Measurements from ENCODE around the gene IL37.
"Not testable (repeated sequence)": the region's sequence is repeated elsewhere in the genome, so short reads cannot be mapped to it uniquely, and the experiment has no call there.

IL37 gene

GRCh38 chr2:112933261-112933660 is 22.3 kb downstream of the IL37 start (continued):
- TF ChIP-seq ZNF692 (tag by site-specific recombination; IDR thresholded peaks at IDR 0.05) (no peak), TSHZ1 (tag by site-specific recombination; IDR thresholded peaks at IDR 0.05; ENCODE audit: borderline replicate concordance) (no peak)

- H3K9me3 ChIP-seq (ENCODE audit: control insufficient read depth, insufficient read depth, low read depth, low read length); H3K4me3 ChIP-seq (ENCODE audit: low read depth, low read length); H3K36me3 ChIP-seq (ENCODE audit: control insufficient read depth in 2 of 2, insufficient read depth in 1 of 2, low read length in 2 of 2); H3K27ac ChIP-seq (ENCODE audit: extremely low read depth, low read depth, low read length); H3K4me1 ChIP-seq (ENCODE audit: control insufficient read depth, insufficient read depth, low read length); POLR2A ChIA-PET: not testable (repeated sequence)
- CTCF ChIA-PET = interaction anchor here (0.6 kb wide), 1 partner anchor 44 kb away, joined by 3 read pairs; no protein-coding TSS in a partner anchor
Observed at GRCh38 chr2:112934117-112934516, 23.2 kb downstream of the IL37 start.

GRCh38 chr2:112936927-112937232 is 25.9 kb downstream of the IL37 start:
- ChIA-PET POLR2A (no interaction called here), CTCF (no interaction called here)
- H3K4me1 ChIP-seq (ENCODE audit: control insufficient read depth, insufficient read depth, low read length) = no peaks in the 10 kb centered on the region
- H3K36me3 ChIP-seq (ENCODE audit: control insufficient read depth in 2 of 2, insufficient read depth in 1 of 2, low read length in 2 of 2) = no peaks in the 10 kb centered on the region
- no peak overlapping the region for H3K27ac ChIP-seq (ENCODE audit: extremely low read depth, low read depth, low read length)
- H3K9me3 ChIP-seq (ENCODE audit: control insufficient read depth, insufficient read depth, low read depth, low read length) = no peaks in the 10 kb centered on the region
- no peak overlapping the region for H3K4me3 ChIP-seq (ENCODE audit: low read depth, low read length)
- TF ChIP-seq KLF9 (tag by site-specific recombination; IDR thresholded peaks at IDR 0.05; ENCODE audit: low read depth) (no peak), ZNF555 (tag by site-specific recombination; conservative IDR thresholded peaks at IDR 0.05) (no peak), ZNF623 (tag by site-specific recombination; IDR thresholded peaks at IDR 0.05) (no peak), ZNF426 (tag by site-specific recombination; IDR thresholded peaks at IDR 0.05) (no peak)

GRCh38 chr2:112938904-112939303 is 27.9 kb downstream of the IL37 start:
- TF ChIP-seq OVOL3 (tag by site-specific recombination; IDR thresholded peaks at IDR 0.05) = no peak
- no peak for TF ChIP-seq ZNF398 (tag by site-specific recombination; IDR thresholded peaks at IDR 0.05)
- no peak for TF ChIP-seq ZNF341 (tag by site-specific recombination; IDR thresholded peaks at IDR 0.05; ENCODE audit: low read depth)
- Histone ChIP-seq H3K4me1 (ENCODE audit: control insufficient read depth, insufficient read depth, low read length) (no peaks in the 10 kb centered on the region), H3K36me3 (ENCODE audit: control insufficient read depth in 2 of 2, insufficient read depth in 1 of 2, low read length in 2 of 2) (no peaks in the 10 kb centered on the region), H3K4me3 (ENCODE audit: low read depth, low read length) (no peak overlapping the region), H3K27ac (ENCODE audit: extremely low read depth, low read depth, low read length) (no peak overlapping the region), H3K9me3 (ENCODE audit: control insufficient read depth, insufficient read depth, low read depth, low read length) (no peaks in the 10 kb centered on the region)
- POLR2A ChIA-PET = no interaction called here
- CTCF ChIA-PET = interaction anchor here (0.6 to 4.9 kb wide), 4 partner anchors 20 to 212 kb away, joined by 3 to 177 read pairs (median 4); no protein-coding TSS in a partner anchor

- Histone ChIP-seq H3K4me3 (ENCODE audit: low read depth, low read length) (no peak overlapping the region), H3K9me3 (ENCODE audit: control insufficient read depth, insufficient read depth, low read depth, low read length) (no peaks in the 10 kb centered on the region), H3K4me1 (ENCODE audit: control insufficient read depth, insufficient read depth, low read length) (no peaks in the 10 kb centered on the region), H3K27ac (ENCODE audit: extremely low read depth, low read depth, low read length) (no peak overlapping the region), H3K36me3 (ENCODE audit: control insufficient read depth in 2 of 2, insufficient read depth in 1 of 2, low read length in 2 of 2) (no peaks in the 10 kb centered on the region)
- POLR2A ChIA-PET = no interaction called here
- CTCF ChIA-PET = interaction anchor here (0.6 to 4.9 kb wide), 6 partner anchors 15 to 259 kb away, joined by 3 to 177 read pairs (median 28); no protein-coding TSS in a partner anchor
- TF ChIP-seq ZIC2 (tag by site-specific recombination; IDR thresholded peaks at IDR 0.05) (no peak), ZBTB7A (tag by site-specific recombination; IDR thresholded peaks at IDR 0.05; ENCODE audit: low read depth) (no peak), ZNF639 (tag by site-specific recombination; IDR thresholded peaks at IDR 0.05) (no peak), ZNF660 (tag by site-specific recombination; IDR thresholded peaks at IDR 0.05) (no peak), ZNF404 (tag by site-specific recombination; IDR thresholded peaks at IDR 0.05) (no peak), ZNF488 (tag by site-specific recombination; IDR thresholded peaks at IDR 0.05) (no peak)
Observed at GRCh38 chr2:112939425-112939824, 28.5 kb downstream of the IL37 start.
